Measurements from ENCODE around the gene NINL. TPM values are rescaled to one million over a fixed set of nuclear protein-coding genes. Genes with fewer than 3 reads are reported as not detected.
"Not testable (repeated sequence)": the region's sequence is repeated elsewhere in the genome, so short reads cannot be mapped to it uniquely, and the experiment has no call there.

Gene NINL
- total RNA-seq, 1 experiment from 2014 or later, result 31.5 TPM

DNA sequence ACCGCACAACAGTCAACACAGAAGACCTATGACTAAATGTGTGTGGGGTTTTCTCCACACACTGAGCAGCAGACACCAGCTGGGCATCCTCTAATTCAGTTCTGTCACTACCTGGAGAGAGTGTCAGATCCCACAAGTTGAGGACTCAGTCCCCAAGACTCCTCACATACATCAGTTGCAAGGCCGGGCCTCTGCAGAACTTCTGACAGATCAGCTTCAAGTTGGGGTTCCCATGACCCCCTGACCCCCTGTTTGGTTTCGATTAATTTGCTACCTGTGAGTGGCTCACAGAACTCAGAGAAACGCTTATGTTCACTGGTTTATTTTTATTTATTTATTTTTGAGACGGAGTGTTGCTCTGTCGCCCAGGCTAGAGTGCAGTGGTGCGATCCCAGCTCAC lies 3.2 kb upstream of the NINL start:
- H3K27me3 ChIP-seq (replicated peaks; ENCODE audit: insufficient read depth, low read depth, low read length, poor library complexity), result no peaks in the 10 kb centered on the region
- CTCF ChIA-PET, result no interaction called here
- DNase-seq (ENCODE audit: low spot score), result no peak
- intact Hi-C loops (cut with micrococcal nuclease; ENCODE audit: unreplicated experiment), result no loop called here
- TF ChIP-seq, protein P1, sequence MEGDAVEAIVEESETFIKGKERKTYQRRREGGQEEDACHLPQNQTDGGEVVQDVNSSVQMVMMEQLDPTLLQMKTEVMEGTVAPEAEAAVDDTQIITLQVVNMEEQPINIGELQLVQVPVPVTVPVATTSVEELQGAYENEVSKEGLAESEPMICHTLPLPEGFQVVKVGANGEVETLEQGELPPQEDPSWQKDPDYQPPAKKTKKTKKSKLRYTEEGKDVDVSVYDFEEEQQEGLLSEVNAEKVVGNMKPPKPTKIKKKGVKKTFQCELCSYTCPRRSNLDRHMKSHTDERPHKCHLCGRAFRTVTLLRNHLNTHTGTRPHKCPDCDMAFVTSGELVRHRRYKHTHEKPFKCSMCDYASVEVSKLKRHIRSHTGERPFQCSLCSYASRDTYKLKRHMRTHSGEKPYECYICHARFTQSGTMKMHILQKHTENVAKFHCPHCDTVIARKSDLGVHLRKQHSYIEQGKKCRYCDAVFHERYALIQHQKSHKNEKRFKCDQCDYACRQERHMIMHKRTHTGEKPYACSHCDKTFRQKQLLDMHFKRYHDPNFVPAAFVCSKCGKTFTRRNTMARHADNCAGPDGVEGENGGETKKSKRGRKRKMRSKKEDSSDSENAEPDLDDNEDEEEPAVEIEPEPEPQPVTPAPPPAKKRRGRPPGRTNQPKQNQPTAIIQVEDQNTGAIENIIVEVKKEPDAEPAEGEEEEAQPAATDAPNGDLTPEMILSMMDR (conservative IDR thresholded peaks at IDR 0.05; ENCODE audit: low read depth, low read length), result no peak
- no peak for TF ChIP-seq EZH2 (IDR thresholded peaks at IDR 0.05; ENCODE audit: borderline replicate concordance, low read depth, low read length, poor library complexity, severe bottlenecking)
- BruUV-seq (replicated peaks), result no TSS peak
- no peak overlapping the region for H3K27ac ChIP-seq (ENCODE audit: low read depth, low read length, poor library complexity, severe bottlenecking)
- POLR2A ChIA-PET (ENCODE audit: low non-redundant PET), result no interaction called here
- H3K36me3 ChIP-seq (ENCODE audit: insufficient read depth, low read length, poor library complexity, severe bottlenecking), result no peaks in the 10 kb centered on the region
- no peaks in the 10 kb centered on the region for H3K4me1 ChIP-seq (ENCODE audit: insufficient read depth, low read length, poor library complexity, severe bottlenecking)
- H3K4me3 ChIP-seq (ENCODE audit: low read depth, low read length, poor library complexity, severe bottlenecking), result no peak overlapping the region
- H3K9me3 ChIP-seq (ENCODE audit: low read depth, low read length, poor library complexity, severe bottlenecking), result no peaks in the 10 kb centered on the region

DNA sequence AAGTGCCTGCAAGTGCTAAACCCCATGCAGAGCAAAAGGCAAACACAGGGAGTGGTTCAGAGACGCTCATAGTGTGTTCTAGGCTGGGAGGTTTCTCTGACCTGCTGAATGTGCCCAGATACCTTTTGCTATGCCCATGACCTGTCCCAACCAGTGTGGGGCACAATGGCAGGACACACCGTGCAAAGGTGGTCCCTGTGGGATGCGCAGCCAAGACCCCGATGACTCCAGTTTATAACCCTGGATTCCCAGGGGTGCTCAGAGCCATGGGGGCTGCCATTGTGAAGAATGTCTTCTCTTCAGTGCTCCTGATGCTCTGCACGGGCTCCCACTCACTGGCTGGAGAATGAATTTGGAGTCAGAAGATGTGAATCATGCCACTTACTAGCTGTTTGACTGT lies 2.2 kb upstream of the NINL start:
- no TSS peak for BruUV-seq (replicated peaks)
- H3K4me3 ChIP-seq (ENCODE audit: low read depth, low read length, poor library complexity, severe bottlenecking), result no peak overlapping the region
- no peaks in the 10 kb centered on the region for H3K36me3 ChIP-seq (ENCODE audit: insufficient read depth, low read length, poor library complexity, severe bottlenecking)
- no peaks in the 10 kb centered on the region for H3K9me3 ChIP-seq (ENCODE audit: low read depth, low read length, poor library complexity, severe bottlenecking)
- H3K27ac ChIP-seq (ENCODE audit: low read depth, low read length, poor library complexity, severe bottlenecking), result no peak overlapping the region
- H3K27me3 ChIP-seq (replicated peaks; ENCODE audit: insufficient read depth, low read depth, low read length, poor library complexity), result no peaks in the 10 kb centered on the region
- POLR2A ChIA-PET (ENCODE audit: low non-redundant PET), result no interaction called here
- no peaks in the 10 kb centered on the region for H3K4me1 ChIP-seq (ENCODE audit: insufficient read depth, low read length, poor library complexity, severe bottlenecking)
- no peak for DNase-seq (ENCODE audit: low spot score)
- CTCF ChIA-PET, result no interaction called here
- no peak for TF ChIP-seq EZH2 (IDR thresholded peaks at IDR 0.05; ENCODE audit: borderline replicate concordance, low read depth, low read length, poor library complexity, severe bottlenecking)
- TF ChIP-seq, protein P1 (conservative IDR thresholded peaks at IDR 0.05; ENCODE audit: low read depth, low read length), result no peak
- intact Hi-C loops (cut with micrococcal nuclease; ENCODE audit: unreplicated experiment), result no loop called here

DNA sequence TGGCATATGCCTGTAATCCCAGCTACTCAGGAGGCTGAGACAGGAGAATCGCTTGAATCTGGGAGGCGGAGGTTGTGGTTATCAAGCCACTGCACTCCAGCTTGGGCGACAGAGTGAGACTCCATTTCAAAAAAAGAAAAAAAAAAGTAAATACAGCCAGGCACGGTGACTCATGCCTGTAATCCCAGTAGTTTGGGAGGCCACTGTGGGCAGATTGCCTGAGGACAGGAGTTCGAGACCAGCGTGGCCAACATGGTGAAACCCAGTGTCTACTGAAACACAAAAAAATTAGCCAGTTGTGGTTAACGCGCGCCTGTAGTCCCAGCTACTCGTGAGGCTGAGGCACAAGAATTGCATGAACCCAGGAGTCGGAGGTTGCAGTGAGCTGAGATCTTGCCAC lies 1.5 kb upstream of the NINL start:
- DNase-seq (ENCODE audit: low spot score), result peak; percentile 10
- POLR2A ChIA-PET (ENCODE audit: low non-redundant PET), result no interaction called here
- Histone ChIP-seq H3K36me3 (ENCODE audit: insufficient read depth, low read length, poor library complexity, severe bottlenecking) (peaks cover 3% of the 10 kb centered on the region), H3K9me3 (ENCODE audit: low read depth, low read length, poor library complexity, severe bottlenecking) (no peaks in the 10 kb centered on the region), H3K27ac (ENCODE audit: low read depth, low read length, poor library complexity, severe bottlenecking) (no peak overlapping the region), H3K4me3 (ENCODE audit: low read depth, low read length, poor library complexity, severe bottlenecking) (no peak overlapping the region), H3K4me1 (ENCODE audit: insufficient read depth, low read length, poor library complexity, severe bottlenecking) (no peaks in the 10 kb centered on the region), H3K27me3 (replicated peaks; ENCODE audit: insufficient read depth, low read depth, low read length, poor library complexity) (no peaks in the 10 kb centered on the region)
- CTCF ChIA-PET, result no interaction called here
- BruUV-seq (replicated peaks), result no TSS peak
- intact Hi-C loops (cut with micrococcal nuclease; ENCODE audit: unreplicated experiment), result no loop called here
- TF ChIP-seq EZH2 (IDR thresholded peaks at IDR 0.05; ENCODE audit: borderline replicate concordance, low read depth, low read length, poor library complexity, severe bottlenecking), result no peak
- TF ChIP-seq, protein P1 (conservative IDR thresholded peaks at IDR 0.05; ENCODE audit: low read depth, low read length), result no peak

DNA sequence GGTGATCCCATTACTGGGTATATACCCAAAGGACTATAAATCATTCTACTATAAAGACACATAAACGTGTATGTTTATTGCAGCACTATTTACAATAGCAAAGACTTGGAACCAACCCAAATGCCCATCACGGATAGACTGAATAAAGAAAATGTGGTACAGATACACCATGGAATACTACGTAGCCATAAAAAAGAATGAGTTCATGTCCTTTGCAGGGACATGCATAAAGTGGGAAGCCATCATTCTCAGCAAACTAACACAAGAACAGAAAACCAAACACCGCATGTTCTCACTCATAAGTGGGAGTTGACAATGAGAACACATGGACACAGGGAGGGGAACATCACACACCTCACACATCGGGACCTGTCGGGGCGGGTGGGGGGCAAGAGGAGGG lies 1.7 kb downstream of the NINL start:
- DNase-seq (ENCODE audit: low spot score); BruUV-seq (replicated peaks); H3K9me3 ChIP-seq (ENCODE audit: low read depth, low read length, poor library complexity, severe bottlenecking); H3K4me1 ChIP-seq (ENCODE audit: insufficient read depth, low read length, poor library complexity, severe bottlenecking); intact Hi-C loops (cut with micrococcal nuclease; ENCODE audit: unreplicated experiment); POLR2A ChIA-PET (ENCODE audit: low non-redundant PET); CTCF ChIA-PET; H3K27ac ChIP-seq (ENCODE audit: low read depth, low read length, poor library complexity, severe bottlenecking); H3K27me3 ChIP-seq (replicated peaks; ENCODE audit: insufficient read depth, low read depth, low read length, poor library complexity); H3K4me3 ChIP-seq (ENCODE audit: low read depth, low read length, poor library complexity, severe bottlenecking): not testable (repeated sequence)
- H3K36me3 ChIP-seq (ENCODE audit: insufficient read depth, low read length, poor library complexity, severe bottlenecking), result peaks cover 11% of the 10 kb centered on the region

Measured in A673 (cell line).